Lower leg skin (tissue), 4 donors: Measurements from ENCODE around the gene PKP1. TPM values are rescaled to one million over a fixed set of nuclear protein-coding genes. Genes with fewer than 3 reads are reported as not detected.
A peak's percentile ranks its signal among the peaks of the same experiment; 100 is the strongest.

ENCODE experiments used
- DNase-seq, 2 donors: peaks; one replicate each; pipeline ENCODE4 v3.0.0-alpha.2; 2019; ENCODE audit warnings: low spot score in 2 of 2
- H3K4me3 ChIP-seq: fragments of 200-600 bp; sonication (generic); 2 replicates; pipeline ENCODE4 v1.5.1; 2017; ENCODE audit warnings: mild to moderate bottlenecking, low read depth; ENCODE audit not compliant: poor library complexity, severe bottlenecking
- POLR2A ChIP-seq, 2 donors: fragments of 450-650 bp; IDR thresholded peaks; one replicate each; pipeline ENCODE4 v1.6.1; 2016 to 2017; ENCODE audit warnings: antibody characterized with exemption in 2 of 2, mild to moderate bottlenecking in 1 of 2, moderate library complexity in 1 of 2
- WGBS, 2 donors: methylation state at CpG; one replicate each; pipeline ENCODE4 v1.1.5; 2018; 5-methylcytosine and 5-hydroxymethylcytosine counted together
- intact Hi-C: fragments of 100-400 bp; cut with DNase I; formaldehyde crosslinking; loops from one replicate; pipeline ENCODE4 v1.15.0; 2023; ENCODE audit warnings: low total_unique reads
- total RNA-seq, 4 donors: library from RNA; depleted of rRNA; stranded (reverse); fragments of >200 nt; gene quantifications; one replicate each; pipeline ENCODE4 v1.1.0, GENCODE V29; 2016
- TF ChIP-seq, protein P1 (sequence below), 3 donors: fragments of 450-650 bp; IDR thresholded peaks; one replicate each; pipeline ENCODE4 v1.5.1; 2016; ENCODE audit warnings: antibody characterized with exemption in 3 of 3, mild to moderate bottlenecking in 3 of 3, moderate library complexity in 2 of 3

Gene PKP1
- total RNA-seq, 4 donors from 2014 or later, result 928 to 1,274 (median 961) TPM

DNA sequence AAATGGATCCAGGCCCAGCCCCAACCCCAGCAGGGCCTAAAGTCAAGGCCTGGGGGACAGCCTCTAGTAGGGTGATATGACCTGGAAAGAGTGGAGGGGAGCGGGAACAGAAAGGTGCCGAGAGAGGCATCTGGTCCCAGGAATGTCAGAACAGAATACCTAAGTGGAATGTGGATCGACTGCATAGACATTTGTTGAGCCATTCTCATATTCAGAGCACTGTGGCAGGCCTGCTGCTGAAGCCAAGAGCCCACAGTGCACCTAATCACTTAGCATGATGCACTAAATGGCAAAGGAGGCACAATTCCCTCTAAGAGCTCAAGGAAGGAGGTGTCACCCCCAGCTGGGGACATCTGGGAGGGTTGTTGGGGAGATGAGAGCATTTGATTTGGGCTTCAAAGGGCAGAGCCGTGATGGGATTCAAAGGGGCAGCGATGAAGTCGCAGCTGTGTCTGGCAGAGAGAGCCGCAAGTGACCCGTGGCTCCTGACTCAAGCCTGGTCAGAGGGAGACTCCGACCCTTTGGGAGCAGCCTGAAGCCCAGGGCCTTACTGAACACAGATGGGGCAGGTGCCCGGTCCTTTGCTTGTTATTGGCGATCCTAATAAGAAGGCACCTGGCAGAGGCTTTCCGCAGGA lies 8.6 kb upstream of the PKP1 start:
- intact Hi-C loops, result no loop called here
- no peak overlapping the region for H3K4me3 ChIP-seq
- DNase-seq, result no peak
- TF ChIP-seq POLR2A (IDR thresholded peaks at IDR 0.05), result no peak
- TF ChIP-seq, protein P1, sequence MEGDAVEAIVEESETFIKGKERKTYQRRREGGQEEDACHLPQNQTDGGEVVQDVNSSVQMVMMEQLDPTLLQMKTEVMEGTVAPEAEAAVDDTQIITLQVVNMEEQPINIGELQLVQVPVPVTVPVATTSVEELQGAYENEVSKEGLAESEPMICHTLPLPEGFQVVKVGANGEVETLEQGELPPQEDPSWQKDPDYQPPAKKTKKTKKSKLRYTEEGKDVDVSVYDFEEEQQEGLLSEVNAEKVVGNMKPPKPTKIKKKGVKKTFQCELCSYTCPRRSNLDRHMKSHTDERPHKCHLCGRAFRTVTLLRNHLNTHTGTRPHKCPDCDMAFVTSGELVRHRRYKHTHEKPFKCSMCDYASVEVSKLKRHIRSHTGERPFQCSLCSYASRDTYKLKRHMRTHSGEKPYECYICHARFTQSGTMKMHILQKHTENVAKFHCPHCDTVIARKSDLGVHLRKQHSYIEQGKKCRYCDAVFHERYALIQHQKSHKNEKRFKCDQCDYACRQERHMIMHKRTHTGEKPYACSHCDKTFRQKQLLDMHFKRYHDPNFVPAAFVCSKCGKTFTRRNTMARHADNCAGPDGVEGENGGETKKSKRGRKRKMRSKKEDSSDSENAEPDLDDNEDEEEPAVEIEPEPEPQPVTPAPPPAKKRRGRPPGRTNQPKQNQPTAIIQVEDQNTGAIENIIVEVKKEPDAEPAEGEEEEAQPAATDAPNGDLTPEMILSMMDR (IDR thresholded peaks at IDR 0.05), result no peak
- WGBS, 2 donors, result 58 to 76% methylated on average over 11 to 12 of the region's 12 CpGs

DNA sequence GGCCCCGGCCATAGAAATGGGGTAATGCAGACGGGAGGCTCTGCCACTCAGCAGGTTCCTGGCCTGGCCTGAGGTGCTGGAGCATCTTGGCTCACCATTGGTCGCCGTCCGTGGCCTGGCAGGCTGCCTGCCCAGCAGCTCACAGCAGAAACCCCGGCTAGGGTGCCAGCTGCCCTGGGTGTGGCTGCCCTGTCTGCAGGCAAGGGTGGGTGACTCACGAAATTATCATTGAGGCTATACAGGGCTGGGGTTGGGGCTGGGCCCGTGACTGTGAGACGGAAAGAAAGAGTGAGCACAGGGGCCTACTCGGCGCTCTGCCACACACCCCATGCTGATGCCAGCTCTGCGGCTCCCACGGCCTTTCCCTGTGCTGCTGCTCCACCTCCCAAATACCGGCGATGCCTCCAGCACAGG lies 8.0 kb upstream of the PKP1 start:
- H3K4me3 ChIP-seq, result no peak overlapping the region
- DNase-seq, result peak; percentile 79 to 94
- TF ChIP-seq POLR2A (IDR thresholded peaks at IDR 0.05), result no peak
- TF ChIP-seq, protein P1 (IDR thresholded peaks at IDR 0.05), result no peak
- 44 to 46% methylated on average over 15 of the region's 15 CpGs for WGBS, 2 donors
- intact Hi-C loops, result no loop called here

DNA sequence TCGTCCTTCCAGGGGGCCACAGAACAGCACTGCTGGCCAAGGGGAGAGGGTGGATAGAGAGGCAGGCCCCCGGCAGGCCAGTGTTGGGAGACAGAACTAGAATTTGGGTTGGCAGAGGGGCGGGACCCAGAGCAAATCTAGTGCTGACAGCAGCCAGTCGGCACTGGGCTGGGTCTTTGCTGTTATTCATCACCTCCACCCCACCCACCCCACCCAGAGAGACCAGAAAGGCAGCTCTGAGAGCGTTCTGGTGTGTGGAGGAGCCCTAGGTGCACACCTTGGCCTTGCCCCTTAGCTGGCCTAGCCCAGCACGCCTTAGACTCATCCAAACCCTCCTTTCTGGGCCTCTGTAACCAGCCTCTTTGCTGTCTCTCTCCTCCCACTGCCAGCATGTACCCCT lies 6.4 kb upstream of the PKP1 start:
- no peak overlapping the region for H3K4me3 ChIP-seq
- DNase-seq, result no peak
- no peak for TF ChIP-seq POLR2A (IDR thresholded peaks at IDR 0.05)
- TF ChIP-seq, protein P1 (IDR thresholded peaks at IDR 0.05), result no peak
- 46 to 59% methylated on average over 5 to 6 of the region's 6 CpGs for WGBS, 2 donors
- intact Hi-C loops, result no loop called here

DNA sequence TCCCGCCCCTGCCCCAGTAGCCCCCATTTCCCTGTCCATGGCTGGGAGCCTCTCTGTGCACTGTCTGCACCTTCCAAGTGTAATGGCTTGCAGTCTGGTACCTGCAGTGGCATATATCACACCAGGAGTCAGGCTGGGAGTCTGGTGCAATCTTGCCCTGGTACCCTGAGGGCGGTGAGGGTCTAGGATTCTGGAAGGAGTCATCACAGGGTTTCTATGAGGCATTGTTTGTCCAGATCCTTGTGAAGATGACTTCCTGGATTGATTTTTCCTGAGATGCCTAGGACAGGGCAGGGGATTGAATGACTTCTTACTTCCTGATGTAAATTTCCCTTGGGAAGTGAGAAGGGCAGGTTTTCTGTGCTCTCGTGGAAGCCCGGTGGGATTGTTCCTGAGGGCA lies 5.9 kb upstream of the PKP1 start:
- 73 to 83% methylated on average over 4 of the region's 4 CpGs for WGBS, 2 donors
- intact Hi-C loops, result no loop called here
- no peak for DNase-seq
- TF ChIP-seq POLR2A (IDR thresholded peaks at IDR 0.05), result no peak
- TF ChIP-seq, protein P1 (IDR thresholded peaks at IDR 0.05), result no peak
- no peak overlapping the region for H3K4me3 ChIP-seq

DNA sequence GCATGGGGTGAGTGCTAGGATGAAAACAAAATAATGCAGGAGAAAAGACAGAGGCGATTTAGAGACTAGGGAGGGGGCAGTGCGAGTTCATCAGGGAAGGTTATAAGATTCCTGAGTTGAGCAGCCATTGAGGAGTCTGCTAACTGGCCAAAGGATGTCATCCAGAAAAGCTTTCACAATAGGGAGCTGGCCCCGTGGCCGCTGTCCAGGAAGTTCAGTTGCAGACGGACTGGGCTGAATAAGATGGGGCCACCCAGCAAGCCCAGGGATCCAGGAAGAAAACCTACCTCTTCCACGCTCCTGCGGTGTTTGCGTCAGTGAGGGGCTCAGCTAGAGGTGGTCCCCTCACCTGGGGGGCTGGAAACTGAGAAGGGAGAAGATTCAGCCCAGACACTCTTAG lies 4.0 kb upstream of the PKP1 start:
- intact Hi-C loops, result no loop called here
- 63 to 70% methylated on average over 8 of the region's 8 CpGs for WGBS, 2 donors
- no peak for TF ChIP-seq POLR2A (IDR thresholded peaks at IDR 0.05)
- TF ChIP-seq, protein P1 (IDR thresholded peaks at IDR 0.05), result no peak
- H3K4me3 ChIP-seq, result no peak overlapping the region
- peak; percentile 43 to 89 for DNase-seq

DNA sequence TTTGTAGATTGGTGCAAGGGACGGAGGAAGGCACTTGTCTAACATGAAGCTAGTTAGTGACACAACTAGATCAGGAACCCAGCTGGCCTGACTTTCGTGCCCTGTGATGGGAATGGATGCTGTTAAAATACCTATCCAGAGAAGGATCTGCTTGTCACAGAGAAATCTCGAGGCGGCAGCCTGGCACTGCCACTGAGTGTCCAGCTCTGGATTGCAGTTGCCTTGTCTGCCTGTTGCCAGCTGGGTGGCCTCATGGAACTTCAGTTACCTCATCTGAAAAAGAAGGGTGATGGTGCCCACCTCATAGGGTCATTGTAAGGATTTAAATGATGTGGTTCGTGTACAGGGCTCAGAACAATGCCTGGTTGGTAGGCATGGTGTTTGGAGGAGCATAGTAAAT lies 2.4 kb upstream of the PKP1 start:
- intact Hi-C loops, result no loop called here
- DNase-seq, result no peak
- 76 to 82% methylated on average over 5 of the region's 5 CpGs for WGBS, 2 donors
- no peak for TF ChIP-seq POLR2A (IDR thresholded peaks at IDR 0.05)
- TF ChIP-seq, protein P1 (IDR thresholded peaks at IDR 0.05), result no peak
- no peak overlapping the region for H3K4me3 ChIP-seq
